NCI-H526 treated with DMSO at 0.1 percent for 48 hours (cell line): ENCODE results near the gene COL4A3.
"Not testable (repeated sequence)": the region's sequence is repeated elsewhere in the genome, so short reads cannot be mapped to it uniquely, and the experiment has no call there.

Source experiments
- DNase-seq: peaks from one replicate; lab custom pipeline; 2025; lab: John Stamatoyannopoulos, UW

The COL4A3 gene

GRCh38 chr2:227154986-227155774 is 9.2 kb upstream of the COL4A3 start:
- no peak for DNase-seq

GRCh38 chr2:227160164-227160563 is 4.3 kb upstream of the COL4A3 start:
- DNase-seq = no peak

GRCh38 chr2:227161947-227162346 is 2.5 kb upstream of the COL4A3 start:
- DNase-seq = no peak

- no peak for DNase-seq
Observed at GRCh38 chr2:227163485-227163997, 883 bp upstream of the COL4A3 start.

- no peak for DNase-seq
Observed at GRCh38 chr2:227164763-227165291, 403 bp downstream of the COL4A3 start.

- DNase-seq = not testable (repeated sequence)
Observed at GRCh38 chr2:227171779-227172178, 7.4 kb downstream of the COL4A3 start.

- DNase-seq = no peak
Observed at GRCh38 chr2:227177592-227178336, 13.3 kb downstream of the COL4A3 start.

GRCh38 chr2:227179988-227180685 is 15.7 kb downstream of the COL4A3 start:
- no peak for DNase-seq

- DNase-seq = no peak
Observed at GRCh38 chr2:227180770-227181169, 16.3 kb downstream of the COL4A3 start.

GRCh38 chr2:227182765-227183164 is 18.3 kb downstream of the COL4A3 start:
- DNase-seq = no peak

GRCh38 chr2:227183657-227184367 is 19.4 kb downstream of the COL4A3 start:
- no peak for DNase-seq

- no peak for DNase-seq
Observed at GRCh38 chr2:227185615-227186232, 21.3 kb downstream of the COL4A3 start.

- no peak for DNase-seq
Observed at GRCh38 chr2:227186751-227187150, 22.3 kb downstream of the COL4A3 start.

- no peak for DNase-seq
Observed at GRCh38 chr2:227188292-227188691, 23.9 kb downstream of the COL4A3 start.

GRCh38 chr2:227191367-227191766 is 26.9 kb downstream of the COL4A3 start:
- DNase-seq = no peak

- no peak for DNase-seq
Observed at GRCh38 chr2:227192491-227192890, 28.1 kb downstream of the COL4A3 start.

- DNase-seq = no peak
Observed at GRCh38 chr2:227194219-227194618, 29.8 kb downstream of the COL4A3 start.

- no peak for DNase-seq
Observed at GRCh38 chr2:227198866-227199265, 34.4 kb downstream of the COL4A3 start.

- DNase-seq = no peak
Observed at GRCh38 chr2:227201771-227202170, 37.3 kb downstream of the COL4A3 start.

- DNase-seq = no peak
Observed at GRCh38 chr2:227204452-227204851, 40.0 kb downstream of the COL4A3 start.

GRCh38 chr2:227205701-227206100 is 41.3 kb downstream of the COL4A3 start:
- DNase-seq = no peak
